Naive thymus-derived CD4-positive, alpha-beta T cell (primary cell): ENCODE results near the gene CLIC5. TPM values are rescaled to one million over a fixed set of nuclear protein-coding genes. Genes with fewer than 3 reads are reported as not detected.

Experiments
- ATAC-seq: fragments of 150-1000 bp; cut with Tn5 transposase; 2 replicates; pipeline ENCODE4 v1.10.0; 2021; ENCODE audit warnings: mild to moderate bottlenecking, moderate library complexity
- CTCF ChIA-PET: fragments of 350-600 bp; sonication (Branson Sonifier 250); formaldehyde crosslinking; loops from one replicate; lab custom pipeline; 2021; ENCODE audit warnings: antibody characterized with exemption; lab: Charles Lee
- POLR2A ChIA-PET: fragments of 350-600 bp; sonication (Branson Sonifier 250); formaldehyde crosslinking; loops from one replicate; lab custom pipeline; 2021; ENCODE audit warnings: antibody characterized with exemption, inconsistent platforms; lab: Charles Lee
- DNase-seq, 9 donors: peaks; one replicate each; pipeline versions ENCODE4 v3.0.0 to v3.0.0-alpha.2; 2020 to 2022; ENCODE audit warnings: mixed read lengths in 1 of 9
- H3K27ac ChIP-seq: one replicate; pipeline ENCODE4 v1.7.0; 2013; ENCODE audit warnings: mild to moderate bottlenecking, low read depth, low read length, moderate library complexity
- H3K27me3 ChIP-seq, 2 donors: one replicate each; pipeline ENCODE4 v1.7.0; 2013; ENCODE audit warnings: low read length in 2 of 2, mild to moderate bottlenecking in 2 of 2, moderate library complexity in 2 of 2; ENCODE audit not compliant: control insufficient read depth in 2 of 2, insufficient read depth in 2 of 2
- H3K36me3 ChIP-seq, 3 experiments: 1 replicate in 2 of 3; 2 replicates in 1 of 3; pipeline ENCODE4 v1.7.0; 2013; ENCODE audit warnings: low read length in 3 of 3, mild to moderate bottlenecking in 3 of 3, moderate library complexity in 1 of 3; ENCODE audit not compliant: insufficient read depth in 3 of 3, control insufficient read depth in 2 of 3
- H3K4me1 ChIP-seq, 2 donors: one replicate each; pipeline ENCODE4 v1.7.0; 2013; ENCODE audit warnings: low read length in 2 of 2, mild to moderate bottlenecking in 2 of 2, moderate library complexity in 1 of 2; ENCODE audit not compliant: control insufficient read depth in 2 of 2, insufficient read depth in 2 of 2
- H3K4me3 ChIP-seq: 2 replicates; pipeline ENCODE4 v1.7.0; 2013; ENCODE audit warnings: mild to moderate bottlenecking, low read length
- H3K9me3 ChIP-seq, 3 experiments: 1 replicate in 2 of 3; 2 replicates in 1 of 3; pipeline ENCODE4 v1.7.0; 2013; ENCODE audit warnings: low read length in 3 of 3; ENCODE audit not compliant: control insufficient read depth in 2 of 3
- H3K27ac Mint-ChIP-seq, 9 donors: one replicate each; pipeline ENCODE4 v1.8.0; 2020 to 2022; ENCODE audit warnings: mixed read lengths in 9 of 9, mild to moderate bottlenecking in 8 of 9, moderate library complexity in 5 of 9, inconsistent platforms in 2 of 9
- H3K27me3 Mint-ChIP-seq, 5 donors: one replicate each; pipeline ENCODE4 v1.8.0; 2021 to 2022; ENCODE audit warnings: mixed read lengths in 5 of 5, mild to moderate bottlenecking in 1 of 5
- H3K36me3 Mint-ChIP-seq, 5 donors: one replicate each; pipeline ENCODE4 v1.8.0; 2020 to 2022; ENCODE audit warnings: mixed read lengths in 5 of 5, mild to moderate bottlenecking in 3 of 5, inconsistent platforms in 1 of 5
- H3K4me1 Mint-ChIP-seq, 7 donors: one replicate each; pipeline ENCODE4 v1.8.0; 2020 to 2022; ENCODE audit warnings: mixed read lengths in 7 of 7, mild to moderate bottlenecking in 3 of 7, inconsistent platforms in 1 of 7
- H3K4me3 Mint-ChIP-seq, 10 donors: one replicate each; pipeline ENCODE4 v1.8.0; 2020 to 2022; ENCODE audit warnings: mild to moderate bottlenecking in 10 of 10, mixed read lengths in 10 of 10, moderate library complexity in 6 of 10, inconsistent platforms in 2 of 10
- H3K9me3 Mint-ChIP-seq, 11 donors: one replicate each; pipeline ENCODE4 v1.8.0; 2020 to 2022; ENCODE audit warnings: mixed read lengths in 11 of 11, mild to moderate bottlenecking in 4 of 11, inconsistent platforms in 1 of 11, moderate library complexity in 1 of 11
- intact Hi-C, 2 donors: fragments of 100-400 bp; cut with micrococcal nuclease; formaldehyde crosslinking; loops; one replicate each; pipeline ENCODE4 v1.15.1; 2023
- polyA plus RNA-seq, 2 donors: library from polyadenylated mRNA; unstranded; fragments of 300-500 nt; fragmentation: Illumina TruSeq; gene quantifications; one replicate each; pipeline ENCODE4 v1.2.3, GENCODE V29; 2021
- total RNA-seq, 6 experiments: library from RNA in 5 of 6; stranded (reverse) in 5 of 6; gene quantifications; 1 replicate in 5 of 6; 2 replicates in 1 of 6; pipeline ENCODE4 v1.2.3 and lab custom pipeline; 2021 to 2026

CLIC5 gene
- total and polyA plus RNA-seq, 7 experiments from 2014 or later: 0.41 to 4.1 (median 2.6) TPM

GRCh38 chr6:46039646-46040045, 24.0 kb upstream of the CLIC5 start:
- ChIA-PET CTCF (interaction anchor here (1.2 kb wide), 1 partner anchor 109 kb away, joined by 3 read pairs; no protein-coding TSS in a partner anchor), POLR2A (no interaction called here)
- no peaks in the 10 kb centered on the region for H3K36me3 ChIP-seq
- DNase-seq: no peak
- Mint-ChIP-seq H3K9me3 (no peaks in the 10 kb centered on the region), H3K4me3 (no peak overlapping the region), H3K27ac (peak overlapping the region in 1 of 9 donors; percentile 22), H3K4me1 (peaks cover 0 to 3% (median 0%) of the 10 kb centered on the region in 7 donors), H3K36me3 (no peaks in the 10 kb centered on the region), H3K27me3 (peaks cover 0 to 4% (median 0%) of the 10 kb centered on the region in 5 donors)
- no peaks in the 10 kb centered on the region for H3K4me1 ChIP-seq
- no peak overlapping the region for H3K27ac ChIP-seq
- H3K27me3 ChIP-seq: no peaks in the 10 kb centered on the region
- no peak for ATAC-seq
- no peaks in the 10 kb centered on the region for H3K9me3 ChIP-seq
- intact Hi-C loops: no loop called here
- no peak overlapping the region for H3K4me3 ChIP-seq

DNA sequence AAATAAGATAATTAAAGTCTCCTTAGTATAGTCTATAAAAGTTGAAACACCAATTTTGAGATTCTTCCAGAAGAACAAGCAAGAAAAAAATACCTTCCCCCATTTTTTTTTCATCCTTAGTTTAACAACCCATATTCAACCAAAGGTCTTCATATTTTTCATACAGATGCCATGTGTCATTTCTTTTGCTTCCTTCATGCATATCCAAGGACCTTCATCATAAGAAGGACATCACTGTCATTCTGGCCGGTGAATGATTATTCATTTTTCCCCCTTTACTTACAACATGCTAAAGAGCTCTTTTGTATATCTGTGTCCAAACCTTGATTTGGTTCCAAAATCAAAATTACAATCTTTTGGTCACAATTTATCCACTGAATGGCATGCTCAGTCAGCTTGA, 21.3 kb upstream of the CLIC5 start:
- Histone ChIP-seq H3K4me3 (no peak overlapping the region), H3K4me1 (no peaks in the 10 kb centered on the region), H3K27ac (no peak overlapping the region), H3K36me3 (no peaks in the 10 kb centered on the region), H3K27me3 (no peaks in the 10 kb centered on the region), H3K9me3 (no peaks in the 10 kb centered on the region)
- Mint-ChIP-seq H3K9me3 (no peaks in the 10 kb centered on the region), H3K27ac (no peak overlapping the region), H3K27me3 (peaks cover 0 to 4% (median 0%) of the 10 kb centered on the region in 5 donors), H3K36me3 (no peaks in the 10 kb centered on the region), H3K4me3 (no peak overlapping the region), H3K4me1 (peaks cover 0 to 3% (median 0%) of the 10 kb centered on the region in 7 donors)
- intact Hi-C loops: no loop called here
- POLR2A ChIA-PET: no interaction called here
- ATAC-seq (no peak), DNase-seq (no peak)
- CTCF ChIA-PET: no interaction called here

DNA sequence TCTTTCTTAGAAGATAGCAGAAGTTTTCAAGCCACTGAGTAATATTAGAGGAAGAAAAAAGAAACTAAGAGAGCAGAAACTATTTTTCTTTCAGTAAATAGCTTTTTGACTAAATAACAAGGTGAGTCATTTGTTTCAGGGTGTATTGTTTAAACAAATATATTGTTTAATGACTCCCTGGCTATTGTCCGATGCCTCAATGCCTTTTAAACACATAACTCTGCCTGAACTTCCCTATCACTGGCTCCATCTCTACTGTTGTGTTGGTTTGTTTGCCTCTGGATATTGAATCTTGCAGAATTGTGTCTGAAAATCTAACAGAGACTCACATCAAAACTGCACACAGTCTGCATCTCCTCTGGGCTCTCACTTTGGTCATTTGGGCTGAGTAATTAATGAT, 19.6 kb upstream of the CLIC5 start:
- POLR2A ChIA-PET: no interaction called here
- Histone ChIP-seq H3K27me3 (no peaks in the 10 kb centered on the region), H3K9me3 (no peaks in the 10 kb centered on the region), H3K4me1 (no peaks in the 10 kb centered on the region), H3K4me3 (no peak overlapping the region), H3K36me3 (no peaks in the 10 kb centered on the region), H3K27ac (no peak overlapping the region)
- ATAC-seq: no peak
- no peak for DNase-seq
- no peak overlapping the region for H3K27ac Mint-ChIP-seq
- H3K36me3 Mint-ChIP-seq: no peaks in the 10 kb centered on the region
- intact Hi-C loops: no loop called here
- H3K9me3 Mint-ChIP-seq: no peaks in the 10 kb centered on the region
- CTCF ChIA-PET: interaction anchor here (1.2 kb wide), 2 partner anchors 9 to 57 kb away, joined by 3 read pairs; no protein-coding TSS in a partner anchor
- no peak overlapping the region for H3K4me3 Mint-ChIP-seq
- H3K27me3 Mint-ChIP-seq: peaks cover 0 to 5% (median 5%) of the 10 kb centered on the region in 5 donors
- peaks cover 0 to 3% (median 0%) of the 10 kb centered on the region in 7 donors for H3K4me1 Mint-ChIP-seq

DNA sequence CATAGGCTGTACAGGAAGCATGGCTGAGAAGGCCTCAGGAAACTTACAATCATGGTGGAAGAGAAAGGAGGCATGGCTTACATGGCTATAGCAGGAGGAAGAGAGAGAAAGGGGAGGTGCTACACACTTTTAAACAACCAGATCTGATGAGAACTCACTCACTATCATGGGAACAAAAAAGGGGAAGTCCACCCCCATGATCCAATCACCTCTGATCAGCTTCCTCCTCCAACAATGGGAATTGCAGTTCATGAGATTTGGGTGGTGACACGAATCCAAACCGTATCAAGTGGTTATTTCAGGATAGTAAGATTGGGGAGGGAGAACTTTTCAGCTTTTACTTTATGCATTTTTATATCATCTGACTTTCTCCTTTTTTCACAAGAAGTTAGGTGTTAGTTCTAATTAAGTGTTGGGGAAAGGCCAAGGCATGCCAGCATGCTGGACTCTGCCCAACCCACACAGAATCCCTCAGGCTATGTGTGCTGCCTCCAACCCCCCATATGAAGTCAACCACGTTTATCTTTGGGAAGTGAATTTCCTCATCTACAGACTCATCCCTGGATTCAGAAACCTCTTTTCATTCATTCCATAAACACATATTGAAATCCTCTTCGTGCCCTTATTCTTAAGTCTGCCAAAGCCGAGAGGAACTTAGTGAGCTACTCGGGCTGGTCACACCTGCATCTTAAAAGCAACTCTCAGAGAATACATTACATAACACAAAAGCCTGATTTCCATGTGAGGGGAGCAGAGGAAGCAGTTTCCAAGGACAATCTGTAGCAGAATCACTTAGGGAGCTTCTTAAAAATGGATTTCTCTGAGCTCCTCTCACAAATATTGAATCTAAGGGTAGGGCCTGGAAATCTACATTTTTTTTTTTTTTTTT, 16.7 kb upstream of the CLIC5 start:
- ChIA-PET CTCF (interaction anchor here (1.2 kb wide), 1 partner anchor 101 kb away, joined by 3 read pairs; no protein-coding TSS in a partner anchor), POLR2A (no interaction called here)
- H3K9me3 Mint-ChIP-seq: no peaks in the 10 kb centered on the region
- no peak overlapping the region for H3K4me3 Mint-ChIP-seq
- H3K27me3 ChIP-seq: no peaks in the 10 kb centered on the region
- ATAC-seq (no peak), DNase-seq (no peak)
- H3K4me3 ChIP-seq: no peak overlapping the region
- intact Hi-C loops: no loop called here
- no peaks in the 10 kb centered on the region for H3K4me1 ChIP-seq
- peaks cover 0 to 18% (median 6%) of the 10 kb centered on the region in 5 donors for H3K27me3 Mint-ChIP-seq
- no peak overlapping the region for H3K27ac ChIP-seq
- no peaks in the 10 kb centered on the region for H3K36me3 Mint-ChIP-seq
- H3K36me3 ChIP-seq: no peaks in the 10 kb centered on the region
- H3K9me3 ChIP-seq: no peaks in the 10 kb centered on the region
- H3K27ac Mint-ChIP-seq: no peak overlapping the region
- H3K4me1 Mint-ChIP-seq: peaks cover 0 to 3% (median 0%) of the 10 kb centered on the region in 7 donors

- Mint-ChIP-seq H3K9me3 (no peaks in the 10 kb centered on the region), H3K27ac (no peak overlapping the region), H3K4me3 (no peak overlapping the region), H3K27me3 (peaks cover 0 to 30% (median 6%) of the 10 kb centered on the region in 5 donors), H3K36me3 (no peaks in the 10 kb centered on the region), H3K4me1 (no peaks in the 10 kb centered on the region)
- DNase-seq: no peak
- intact Hi-C loops: no loop called here
- POLR2A ChIA-PET: no interaction called here
- Histone ChIP-seq H3K4me1 (no peaks in the 10 kb centered on the region), H3K27me3 (no peaks in the 10 kb centered on the region), H3K9me3 (no peaks in the 10 kb centered on the region), H3K36me3 (no peaks in the 10 kb centered on the region), H3K27ac (no peak overlapping the region), H3K4me3 (no peak overlapping the region)
- CTCF ChIA-PET: no interaction called here
- ATAC-seq: no peak
Observed at GRCh38 chr6:46029602-46030001, 13.9 kb upstream of the CLIC5 start.

DNA sequence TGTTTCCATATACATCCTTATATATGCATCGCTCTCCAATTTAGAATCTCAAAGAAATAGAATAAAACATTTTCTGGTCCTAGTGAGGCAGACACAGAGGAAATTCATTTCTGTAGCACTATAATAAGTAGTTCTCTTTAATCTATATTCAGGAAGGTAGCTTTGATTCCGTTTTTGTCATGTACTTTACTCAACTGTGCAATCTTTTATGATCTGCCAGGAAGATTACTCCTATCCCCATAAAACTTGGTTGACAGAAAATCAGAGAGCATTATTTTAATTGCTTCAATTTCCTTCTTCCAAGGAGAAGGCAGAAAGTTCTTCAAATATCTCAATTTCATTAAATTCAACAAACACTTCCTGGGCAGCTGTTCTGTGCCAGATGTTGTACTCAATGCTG, 10.6 kb upstream of the CLIC5 start:
- CTCF ChIA-PET: interaction anchor here (1.0 kb wide), 1 partner anchor 9 kb away, joined by 3 read pairs; no protein-coding TSS in a partner anchor
- intact Hi-C loops: no loop called here
- ATAC-seq (no peak), DNase-seq (no peak)
- POLR2A ChIA-PET: interaction anchor here (0.7 kb wide), 1 partner anchor 1387 kb away, joined by 4 read pairs; no protein-coding TSS in a partner anchor
- no peaks in the 10 kb centered on the region for H3K36me3 Mint-ChIP-seq
- H3K27me3 ChIP-seq: no peaks in the 10 kb centered on the region
- peaks cover 0 to 2% (median 0%) of the 10 kb centered on the region in 7 donors for H3K4me1 Mint-ChIP-seq
- H3K27me3 Mint-ChIP-seq: peaks cover 3 to 49% (median 6%) of the 10 kb centered on the region in 5 donors
- H3K36me3 ChIP-seq: no peaks in the 10 kb centered on the region
- H3K9me3 ChIP-seq: no peaks in the 10 kb centered on the region
- H3K27ac Mint-ChIP-seq: no peak overlapping the region
- H3K4me1 ChIP-seq: no peaks in the 10 kb centered on the region
- no peak overlapping the region for H3K4me3 Mint-ChIP-seq
- no peak overlapping the region for H3K4me3 ChIP-seq
- no peak overlapping the region for H3K27ac ChIP-seq
- H3K9me3 Mint-ChIP-seq: no peaks in the 10 kb centered on the region
